CD4-positive, alpha-beta T cell treated with Interleukin-6 for 4 hours (primary cell): Measurements from ENCODE around the gene PLCXD1.
"Not testable (repeated sequence)": the region's sequence is repeated elsewhere in the genome, so short reads cannot be mapped to it uniquely, and the experiment has no call there.

Experiments used
- DNase-seq: peaks from one replicate; pipeline ENCODE4 v3.0.0-alpha.2; 2020; ENCODE audit warnings: mixed read lengths

The PLCXD1 gene

GRCh38 chrX:318068-318738 is 37.0 kb downstream of the PLCXD1 start:
- peak; percentile 97 for DNase-seq

- peak; percentile 99 for DNase-seq
These were observed 37.8 kb downstream of the PLCXD1 start, which contains the start of gene GTPBP6 for GRCh38 chrX:318739-319578. Gene GTPBP6, minus strand, starts transcription at chrX:318796. Its CDS starts 9 bp downstream, at chrX:318787.

GRCh38 chrX:319579-320125 is 38.5 kb downstream of the PLCXD1 start:
- no peak for DNase-seq

- peak; percentile 32 for DNase-seq
These were observed 39.1 kb downstream of the PLCXD1 start for GRCh38 chrX:320126-320783.

- DNase-seq: peak; percentile 55
These were observed 42.8 kb downstream of the PLCXD1 start for GRCh38 chrX:323721-324628.

GRCh38 chrX:324664-325063 is 43.5 kb downstream of the PLCXD1 start:
- not testable (repeated sequence) for DNase-seq

- DNase-seq: no peak
These were observed 46.5 kb downstream of the PLCXD1 start for GRCh38 chrX:327660-328126.

- no peak for DNase-seq
These were observed 48.2 kb downstream of the PLCXD1 start for GRCh38 chrX:329291-329910.

- DNase-seq: not testable (repeated sequence)
These were observed 49.1 kb downstream of the PLCXD1 start for GRCh38 chrX:330141-330725.

GRCh38 chrX:330726-331150 is 49.6 kb downstream of the PLCXD1 start:
- DNase-seq: no peak

- peak; percentile 34 for DNase-seq
These were observed 50.1 kb downstream of the PLCXD1 start for GRCh38 chrX:331151-331824.

GRCh38 chrX:331825-332495 is 50.8 kb downstream of the PLCXD1 start:
- DNase-seq: no peak

GRCh38 chrX:332496-332860 is 51.3 kb downstream of the PLCXD1 start:
- DNase-seq: no peak

GRCh38 chrX:332916-333610 is 51.9 kb downstream of the PLCXD1 start:
- DNase-seq: no peak

- no peak for DNase-seq
These were observed 52.6 kb downstream of the PLCXD1 start for GRCh38 chrX:333611-334311.

GRCh38 chrX:334331-334891 is 53.2 kb downstream of the PLCXD1 start:
- DNase-seq: no peak

GRCh38 chrX:334971-335757 is 54.0 kb downstream of the PLCXD1 start:
- DNase-seq: no peak
